ENCODE data around the gene NDOR1.

The NDOR1 gene

GRCh38 chr9:137251194-137251461, 45.6 kb downstream of the NDOR1 start, which contains the start of gene STPG3:
Gene STPG3 (plus strand): TSS chr9:137251286. CDS start chr9:137251287, 1 bp downstream.
- no peak for DNase-seq (ENCODE audit: extremely low read depth, insufficient read length)
- H3K27me3 ChIP-seq (replicated peaks; ENCODE audit: control insufficient read depth, insufficient read depth, low read length), result no peaks in the 10 kb centered on the region
- no peaks in the 10 kb centered on the region for H3K36me3 ChIP-seq (ENCODE audit: control insufficient read depth, insufficient read depth, low read length)
- H3K4me3 ChIP-seq (replicated peaks; ENCODE audit: low read depth, low read length), result no peak within 1 kb of the TSS
- TF ChIP-seq CTCF (IDR thresholded peaks at IDR 0.05; ENCODE audit: insufficient read depth, low read length, poor library complexity, severe bottlenecking), result no peak

DNA sequence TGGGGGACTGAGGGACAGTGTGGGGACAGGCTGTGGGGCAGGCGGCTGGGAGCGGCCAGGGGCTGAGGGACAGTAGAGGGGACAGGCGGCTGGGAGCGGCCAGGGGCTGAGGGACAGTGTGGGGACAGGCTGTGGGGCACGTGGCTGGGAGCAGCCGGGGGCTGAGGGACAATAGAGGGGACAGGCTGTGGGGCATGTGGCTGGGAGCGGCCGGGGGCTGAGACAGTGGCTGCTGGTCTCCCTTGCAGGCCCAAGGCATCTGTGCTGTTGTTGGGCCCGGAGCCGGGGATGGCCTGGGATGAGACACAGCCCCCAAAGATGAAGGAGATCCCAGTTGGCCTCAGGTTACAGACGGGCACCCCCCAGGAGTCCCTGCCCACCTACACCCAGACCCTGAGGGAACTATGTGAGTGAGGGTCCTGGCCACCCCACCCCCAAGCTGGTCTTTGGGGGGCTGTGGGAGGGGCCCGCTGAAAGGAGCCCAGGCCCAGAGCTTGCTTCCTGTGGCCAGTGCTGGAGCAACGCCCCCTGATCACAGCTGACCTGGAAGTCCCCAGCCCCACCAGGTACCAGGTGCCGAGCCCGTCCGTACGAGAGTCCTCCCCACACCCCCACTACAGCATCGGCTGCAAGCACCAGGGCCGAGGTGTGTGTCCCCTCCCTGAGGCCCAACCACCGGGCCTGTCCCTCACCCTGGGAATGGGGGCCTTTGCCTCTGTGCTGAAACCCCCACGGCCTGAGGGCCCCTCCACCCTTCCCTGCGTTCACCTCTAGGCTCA, 46.2 kb downstream of the NDOR1 start:
- Histone ChIP-seq H3K4me3 (replicated peaks; ENCODE audit: low read depth, low read length) (no peak overlapping the region), H3K27me3 (replicated peaks; ENCODE audit: control insufficient read depth, insufficient read depth, low read length) (no peaks in the 10 kb centered on the region), H3K36me3 (ENCODE audit: control insufficient read depth, insufficient read depth, low read length) (peaks cover under 1% of the 10 kb centered on the region; the same call in 1 of the 2 replicates)
- no peak for DNase-seq (ENCODE audit: extremely low read depth, insufficient read length)
- TF ChIP-seq CTCF (IDR thresholded peaks at IDR 0.05; ENCODE audit: insufficient read depth, low read length, poor library complexity, severe bottlenecking), result no peak

DNA sequence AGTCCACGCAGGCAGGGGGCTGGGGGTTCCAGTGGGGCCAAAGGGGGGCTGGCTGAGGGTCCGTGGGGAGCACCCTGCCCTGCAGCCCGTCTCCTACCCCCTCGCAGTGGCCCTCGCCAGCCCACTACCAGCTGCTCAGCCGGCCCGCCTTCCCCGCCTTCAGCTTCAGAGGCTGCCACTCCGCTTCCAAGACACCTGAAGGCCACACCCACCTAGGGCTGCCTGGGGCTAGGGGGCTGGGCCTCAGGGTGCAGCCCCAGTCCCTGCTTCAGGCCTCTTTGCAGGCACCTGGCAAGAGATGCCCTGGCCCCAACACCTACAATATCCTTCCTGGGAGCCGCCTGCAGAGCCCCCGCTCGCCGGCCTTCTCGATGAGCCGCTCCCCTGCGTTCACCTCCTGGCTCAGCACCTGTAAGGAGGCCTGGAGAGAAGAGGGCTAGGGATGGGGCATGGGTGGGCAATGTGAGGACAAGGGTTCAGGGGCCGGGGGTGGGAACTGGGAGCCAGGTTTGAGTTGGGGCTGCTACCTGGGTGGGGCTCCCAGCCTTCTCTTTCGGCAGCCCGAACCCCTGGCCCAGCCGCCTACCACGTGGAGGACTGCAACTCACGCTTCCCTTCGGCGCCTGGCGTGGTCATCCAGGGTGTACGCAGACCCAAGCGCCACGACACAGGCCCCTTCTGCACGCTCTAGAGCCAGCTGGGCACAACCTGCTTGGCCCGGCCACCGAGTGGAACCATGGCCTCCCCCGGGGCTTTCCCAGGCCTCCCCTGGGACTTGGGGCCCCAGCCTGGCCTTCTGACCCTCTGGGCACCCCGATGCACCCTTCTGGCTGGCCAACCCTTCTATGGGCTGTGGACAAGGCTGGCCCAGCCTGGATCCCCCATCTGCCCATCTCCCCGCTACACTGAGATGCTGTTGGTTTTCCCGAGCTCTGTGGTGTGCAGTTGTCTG, 47.3 kb downstream of the NDOR1 start:
- no peak overlapping the region for H3K4me3 ChIP-seq (replicated peaks; ENCODE audit: low read depth, low read length)
- peaks cover 1% of the 10 kb centered on the region; the same call in 1 of the 2 replicates for H3K36me3 ChIP-seq (ENCODE audit: control insufficient read depth, insufficient read depth, low read length)
- H3K27me3 ChIP-seq (replicated peaks; ENCODE audit: control insufficient read depth, insufficient read depth, low read length), result no peaks in the 10 kb centered on the region
- DNase-seq (ENCODE audit: extremely low read depth, insufficient read length), result no peak
- TF ChIP-seq CTCF (IDR thresholded peaks at IDR 0.05; ENCODE audit: insufficient read depth, low read length, poor library complexity, severe bottlenecking), result no peak

DNA sequence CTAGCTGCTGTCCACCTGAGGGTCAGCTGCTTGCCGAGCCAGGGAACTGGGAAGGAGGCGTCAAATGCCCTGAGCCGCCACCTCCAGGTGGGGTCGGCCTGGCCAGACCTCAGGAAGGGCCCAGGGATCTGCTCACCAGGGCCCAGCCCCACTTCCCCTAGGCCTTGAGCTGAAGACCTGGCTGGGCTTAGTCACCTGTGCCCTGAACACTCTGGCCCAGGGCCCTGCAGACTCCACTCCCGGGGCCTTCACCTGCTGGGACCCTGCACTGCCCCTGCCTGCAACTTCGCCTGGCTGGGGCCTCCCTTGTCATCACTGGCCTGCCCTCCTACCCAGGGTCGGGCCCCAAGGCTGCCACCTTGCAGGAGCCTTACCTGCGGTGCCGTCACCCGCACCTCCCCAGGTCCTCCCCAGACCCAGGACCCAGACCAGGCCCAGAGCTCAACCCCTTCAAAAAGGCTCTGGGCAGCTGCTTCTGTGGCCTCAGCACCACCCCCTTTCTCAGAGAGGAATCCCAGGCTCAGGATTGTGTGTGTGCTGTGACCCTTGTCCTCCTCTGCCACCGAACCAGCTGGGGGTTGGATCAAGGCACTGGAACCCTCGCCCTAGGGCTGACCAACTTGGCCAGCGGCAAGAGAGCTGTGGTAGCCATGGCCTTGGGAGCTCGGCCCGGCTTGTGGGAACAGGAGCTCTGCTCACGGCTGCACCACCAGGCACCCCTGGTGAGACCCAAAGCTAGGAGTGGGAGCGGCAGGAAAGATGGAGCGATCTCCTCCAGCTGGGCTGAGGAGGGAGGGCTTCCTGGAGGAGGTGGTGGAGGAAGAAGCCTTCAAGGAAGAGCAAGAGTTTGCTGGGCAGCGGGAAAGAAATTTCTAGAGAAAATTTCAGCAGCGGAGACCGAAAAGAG, 48.5 kb downstream of the NDOR1 start:
- no peak for TF ChIP-seq CTCF (IDR thresholded peaks at IDR 0.05; ENCODE audit: insufficient read depth, low read length, poor library complexity, severe bottlenecking)
- DNase-seq (ENCODE audit: extremely low read depth, insufficient read length), result no peak
- Histone ChIP-seq H3K36me3 (ENCODE audit: control insufficient read depth, insufficient read depth, low read length) (peaks cover 1% of the 10 kb centered on the region), H3K27me3 (replicated peaks; ENCODE audit: control insufficient read depth, insufficient read depth, low read length) (no peaks in the 10 kb centered on the region), H3K4me3 (replicated peaks; ENCODE audit: low read depth, low read length) (peak overlapping the region; percentile 70)

- peak within 1 kb of the TSS; percentile 94 for H3K4me3 ChIP-seq (replicated peaks; ENCODE audit: low read depth, low read length)
- peaks cover 3% of the 10 kb centered on the region for H3K36me3 ChIP-seq (ENCODE audit: control insufficient read depth, insufficient read depth, low read length)
- no peaks in the 10 kb centered on the region for H3K27me3 ChIP-seq (replicated peaks; ENCODE audit: control insufficient read depth, insufficient read depth, low read length)
- no peak for TF ChIP-seq CTCF (IDR thresholded peaks at IDR 0.05; ENCODE audit: insufficient read depth, low read length, poor library complexity, severe bottlenecking)
- peak; percentile 93 for DNase-seq (ENCODE audit: extremely low read depth, insufficient read length)
Observed at GRCh38 chr9:137254624-137255447, 49.3 kb downstream of the NDOR1 start, which contains the start of gene NELFB. Gene NELFB (plus strand): TSS chr9:137255327.
